Lower leg skin (tissue), 4 donors: ENCODE measurements around the gene TM4SF5. TPM values are rescaled to one million over a fixed set of nuclear protein-coding genes. Genes with fewer than 3 reads are reported as not detected.

Experiments
- DNase-seq, 2 donors: peaks; one replicate each; pipeline ENCODE4 v3.0.0-alpha.2; 2019; ENCODE audit warnings: low spot score in 2 of 2
- H3K4me3 ChIP-seq: fragments of 200-600 bp; sonication (generic); 2 replicates; pipeline ENCODE4 v1.5.1; 2017; ENCODE audit warnings: mild to moderate bottlenecking, low read depth; ENCODE audit not compliant: poor library complexity, severe bottlenecking
- POLR2A ChIP-seq, 2 donors: fragments of 450-650 bp; IDR thresholded peaks; one replicate each; pipeline ENCODE4 v1.6.1; 2016 to 2017; ENCODE audit warnings: antibody characterized with exemption in 2 of 2, mild to moderate bottlenecking in 1 of 2, moderate library complexity in 1 of 2
- WGBS, 2 donors: methylation state at CpG; one replicate each; pipeline ENCODE4 v1.1.5; 2018; 5-methylcytosine and 5-hydroxymethylcytosine counted together
- intact Hi-C: fragments of 100-400 bp; cut with DNase I; formaldehyde crosslinking; loops from one replicate; pipeline ENCODE4 v1.15.0; 2023; ENCODE audit warnings: low total_unique reads
- total RNA-seq, 4 donors: library from RNA; depleted of rRNA; stranded (reverse); fragments of >200 nt; gene quantifications; one replicate each; pipeline ENCODE4 v1.1.0, GENCODE V29; 2016
- TF ChIP-seq, protein P1 (sequence below), 3 donors: fragments of 450-650 bp; IDR thresholded peaks; one replicate each; pipeline ENCODE4 v1.5.1; 2016; ENCODE audit warnings: antibody characterized with exemption in 3 of 3, mild to moderate bottlenecking in 3 of 3, moderate library complexity in 2 of 3

TM4SF5 gene
- total RNA-seq, 4 donors from 2014 or later, result not detected

DNA sequence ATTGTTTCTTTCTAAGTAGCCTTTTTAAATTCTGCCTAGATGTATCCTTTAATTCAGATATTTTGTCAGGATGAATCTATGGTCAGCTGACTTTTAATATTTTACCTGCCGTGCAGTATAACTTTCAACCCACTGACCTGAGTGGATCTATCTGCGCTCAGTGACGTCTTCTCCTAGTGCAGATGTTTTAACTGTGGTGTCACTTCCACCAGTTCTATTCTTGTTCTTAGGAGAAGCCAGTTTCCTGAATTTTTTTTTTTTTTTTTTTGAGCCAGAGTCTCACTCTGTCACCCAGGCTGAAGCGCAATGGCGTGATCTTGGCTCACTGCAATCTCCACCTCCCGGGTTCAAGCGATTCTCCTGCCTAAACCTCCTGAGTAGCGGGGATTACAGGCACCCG is 5.0 kb upstream of the TM4SF5 start:
- 83 to 84% methylated on average over 9 of the region's 9 CpGs for WGBS, 2 donors
- intact Hi-C loops, result no loop called here
- TF ChIP-seq, protein P1, sequence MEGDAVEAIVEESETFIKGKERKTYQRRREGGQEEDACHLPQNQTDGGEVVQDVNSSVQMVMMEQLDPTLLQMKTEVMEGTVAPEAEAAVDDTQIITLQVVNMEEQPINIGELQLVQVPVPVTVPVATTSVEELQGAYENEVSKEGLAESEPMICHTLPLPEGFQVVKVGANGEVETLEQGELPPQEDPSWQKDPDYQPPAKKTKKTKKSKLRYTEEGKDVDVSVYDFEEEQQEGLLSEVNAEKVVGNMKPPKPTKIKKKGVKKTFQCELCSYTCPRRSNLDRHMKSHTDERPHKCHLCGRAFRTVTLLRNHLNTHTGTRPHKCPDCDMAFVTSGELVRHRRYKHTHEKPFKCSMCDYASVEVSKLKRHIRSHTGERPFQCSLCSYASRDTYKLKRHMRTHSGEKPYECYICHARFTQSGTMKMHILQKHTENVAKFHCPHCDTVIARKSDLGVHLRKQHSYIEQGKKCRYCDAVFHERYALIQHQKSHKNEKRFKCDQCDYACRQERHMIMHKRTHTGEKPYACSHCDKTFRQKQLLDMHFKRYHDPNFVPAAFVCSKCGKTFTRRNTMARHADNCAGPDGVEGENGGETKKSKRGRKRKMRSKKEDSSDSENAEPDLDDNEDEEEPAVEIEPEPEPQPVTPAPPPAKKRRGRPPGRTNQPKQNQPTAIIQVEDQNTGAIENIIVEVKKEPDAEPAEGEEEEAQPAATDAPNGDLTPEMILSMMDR (IDR thresholded peaks at IDR 0.05), result no peak
- TF ChIP-seq POLR2A (IDR thresholded peaks at IDR 0.05), result no peak
- no peak overlapping the region for H3K4me3 ChIP-seq
- DNase-seq, result no peak

DNA sequence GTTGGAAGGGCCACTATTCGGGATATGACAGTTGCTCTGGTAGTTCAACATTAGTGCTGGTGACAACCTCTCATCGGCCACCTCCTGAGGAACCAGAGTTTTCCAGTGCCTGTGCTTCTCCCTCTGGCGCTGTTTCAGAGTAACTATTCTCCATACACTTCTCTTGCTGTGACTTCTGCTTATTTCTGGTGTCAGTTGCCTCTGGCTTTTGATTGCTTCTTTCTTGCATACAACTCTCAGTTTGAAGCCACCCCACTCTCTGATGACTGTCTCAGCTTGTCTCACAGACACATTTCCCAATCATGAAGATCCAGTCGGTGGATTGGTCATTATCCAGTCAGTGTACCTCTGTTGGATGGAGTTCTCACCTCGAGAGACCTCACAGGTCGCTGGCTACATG is 3.4 kb upstream of the TM4SF5 start:
- 74 to 82% methylated on average over 6 of the region's 6 CpGs for WGBS, 2 donors
- no peak overlapping the region for H3K4me3 ChIP-seq
- TF ChIP-seq, protein P1 (IDR thresholded peaks at IDR 0.05), result no peak
- no peak for TF ChIP-seq POLR2A (IDR thresholded peaks at IDR 0.05)
- DNase-seq, result no peak
- intact Hi-C loops, result no loop called here

DNA sequence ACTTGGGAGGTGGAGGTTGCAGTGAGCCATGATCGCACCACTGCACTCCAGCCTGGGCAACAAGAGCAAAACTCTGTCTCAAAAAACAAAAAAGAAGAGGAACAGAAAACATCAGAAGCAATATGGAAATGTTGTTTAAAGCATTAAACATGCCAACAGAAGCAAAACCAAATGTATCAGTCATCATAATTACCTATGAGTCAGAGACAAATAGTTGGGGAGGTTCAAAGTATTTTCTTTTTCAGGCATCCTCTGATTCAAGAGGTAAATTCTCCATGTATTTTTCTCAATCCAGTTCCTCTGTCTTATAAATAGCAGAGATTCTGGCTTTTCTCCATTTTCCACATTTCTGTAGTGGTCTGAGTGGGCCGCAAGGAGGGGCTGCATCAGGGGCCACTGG is 2.1 kb upstream of the TM4SF5 start:
- TF ChIP-seq, protein P1 (IDR thresholded peaks at IDR 0.05), result no peak
- no peak for TF ChIP-seq POLR2A (IDR thresholded peaks at IDR 0.05)
- 89 to 98% methylated on average over 2 of the region's 2 CpGs for WGBS, 2 donors
- DNase-seq, result no peak
- intact Hi-C loops, result loop anchor here (10.0 kb wide), 1 partner anchor 1065 kb away; no protein-coding TSS in a partner anchor
- no peak overlapping the region for H3K4me3 ChIP-seq

DNA sequence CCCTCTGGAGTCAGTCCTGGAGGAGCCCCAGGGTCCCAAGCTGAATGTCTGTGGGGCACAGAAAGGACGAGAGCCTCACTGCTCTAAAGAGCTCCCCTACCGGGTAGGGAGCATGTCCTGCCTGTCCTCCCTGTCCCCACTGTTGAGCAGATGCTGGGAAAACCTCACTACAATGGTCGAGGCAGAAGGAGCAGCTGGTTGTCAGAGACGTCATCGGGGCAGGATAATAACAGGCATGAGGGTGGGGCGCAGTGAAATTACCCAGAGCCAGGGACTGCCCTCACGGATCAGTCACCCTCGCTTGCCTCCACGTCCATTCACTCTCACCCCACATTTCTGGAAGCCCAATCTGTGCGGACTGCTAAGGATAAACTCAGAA is 538 bp downstream of the TM4SF5 start:
- no peak for DNase-seq
- TF ChIP-seq, protein P1 (IDR thresholded peaks at IDR 0.05), result no peak
- TF ChIP-seq POLR2A (IDR thresholded peaks at IDR 0.05), result no peak
- intact Hi-C loops, result loop anchor here (10.0 kb wide), 1 partner anchor 1063 kb away; no protein-coding TSS in a partner anchor
- H3K4me3 ChIP-seq, result no peak overlapping the region
- WGBS, 2 donors, result 52 to 61% methylated on average over 10 of the region's 10 CpGs

DNA sequence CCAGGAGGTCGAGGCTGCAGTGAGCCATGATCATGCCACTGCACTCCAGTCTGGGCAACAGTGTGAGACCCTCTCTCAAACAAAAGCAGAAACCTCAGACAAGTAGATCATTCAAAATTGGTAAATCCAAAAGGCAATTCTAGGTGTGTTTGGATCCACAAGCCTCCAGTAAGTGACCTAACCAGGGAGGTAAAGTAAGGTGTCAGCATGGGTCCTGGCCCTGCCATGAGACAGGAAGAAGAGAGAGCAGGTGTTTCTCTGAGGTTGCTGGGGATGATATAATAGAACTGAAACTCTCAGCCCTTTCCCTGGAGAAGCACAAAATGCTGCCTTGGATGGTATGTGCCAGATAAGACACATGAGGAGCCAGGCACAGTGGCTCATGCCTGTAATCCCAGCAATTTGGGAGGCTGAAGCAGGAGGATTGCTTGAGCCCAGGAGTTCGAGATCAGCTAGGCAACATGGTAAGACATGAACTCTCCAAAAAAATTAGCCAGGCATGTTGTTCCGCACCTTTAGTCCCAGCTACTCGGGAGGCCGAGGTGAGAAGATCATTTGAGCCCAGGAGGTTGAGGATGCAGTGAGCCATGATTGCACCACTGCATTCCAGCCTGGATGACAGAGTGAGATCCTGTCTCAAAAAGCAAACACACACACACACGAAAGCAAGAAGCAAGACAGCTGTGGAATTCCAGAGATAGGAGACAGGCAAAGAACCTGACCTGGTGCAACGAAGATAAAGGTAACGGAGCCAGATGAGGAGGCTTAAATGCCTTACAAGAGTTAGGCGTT is 6.5 kb downstream of the TM4SF5 start:
- 76% methylated on average over 9 of the region's 9 CpGs for WGBS, 2 donors
- no peak for DNase-seq
- intact Hi-C loops, result loop anchor here (10.0 kb wide), 1 partner anchor 1057 kb away; no protein-coding TSS in a partner anchor
- TF ChIP-seq, protein P1 (IDR thresholded peaks at IDR 0.05), result no peak
- TF ChIP-seq POLR2A (IDR thresholded peaks at IDR 0.05), result no peak
- no peak overlapping the region for H3K4me3 ChIP-seq
